Measurements from ENCODE around the gene NLGN4Y. TPM values are rescaled to one million over a fixed set of nuclear protein-coding genes. Genes with fewer than 3 reads are reported as not detected.

Gene NLGN4Y
- total RNA-seq, 4 donors from 2014 or later = not detected

GRCh38 chrY:14778208-14778607, 253.9 kb downstream of the NLGN4Y start:
- no peaks in the 10 kb centered on the region for H3K27me3 ChIP-seq

GRCh38 chrY:14793104-14793503, 268.8 kb downstream of the NLGN4Y start:
- intact Hi-C loops (cut with DNase I; ENCODE audit: low total_unique reads) = no loop called here
- Histone ChIP-seq H3K36me3 (no peaks in the 10 kb centered on the region), H3K4me1 (no peaks in the 10 kb centered on the region), H3K27me3 (no peaks in the 10 kb centered on the region), H3K4me3 (no peak overlapping the region), H3K27ac (no peak overlapping the region), H3K9me3 (no peaks in the 10 kb centered on the region)
- TF ChIP-seq CTCF (IDR thresholded peaks at IDR 0.05) (no peak), POLR2A (IDR thresholded peaks at IDR 0.05) (no peak)
- DNase-seq = no peak

More at GRCh38 chrY:14778208-14778607, 253.9 kb downstream of the NLGN4Y start:
- H3K4me3 ChIP-seq = no peak overlapping the region
- intact Hi-C loops (cut with DNase I; ENCODE audit: low total_unique reads) = no loop called here
- H3K36me3 ChIP-seq = no peaks in the 10 kb centered on the region
- no peaks in the 10 kb centered on the region for H3K9me3 ChIP-seq
- H3K4me1 ChIP-seq = no peaks in the 10 kb centered on the region
- no peak for TF ChIP-seq POLR2A (IDR thresholded peaks at IDR 0.05)
- no peak for TF ChIP-seq CTCF (IDR thresholded peaks at IDR 0.05)
- no peak for DNase-seq
- no peak overlapping the region for H3K27ac ChIP-seq

GRCh38 chrY:14793674-14794073, 269.3 kb downstream of the NLGN4Y start:
- no peak for DNase-seq
- Histone ChIP-seq H3K27me3 (no peaks in the 10 kb centered on the region), H3K4me3 (no peak overlapping the region), H3K27ac (no peak overlapping the region), H3K36me3 (no peaks in the 10 kb centered on the region), H3K9me3 (no peaks in the 10 kb centered on the region), H3K4me1 (no peaks in the 10 kb centered on the region)
- intact Hi-C loops (cut with DNase I; ENCODE audit: low total_unique reads) = no loop called here
- no peak for TF ChIP-seq POLR2A (IDR thresholded peaks at IDR 0.05)
- TF ChIP-seq CTCF (IDR thresholded peaks at IDR 0.05) = no peak

GRCh38 chrY:14798010-14798409, 273.7 kb downstream of the NLGN4Y start:
- TF ChIP-seq POLR2A (IDR thresholded peaks at IDR 0.05) = no peak
- TF ChIP-seq CTCF (IDR thresholded peaks at IDR 0.05) = no peak
- no peak for DNase-seq
- no peak overlapping the region for H3K4me3 ChIP-seq
- no peaks in the 10 kb centered on the region for H3K9me3 ChIP-seq
- H3K4me1 ChIP-seq = no peaks in the 10 kb centered on the region
- no peaks in the 10 kb centered on the region for H3K36me3 ChIP-seq
- intact Hi-C loops (cut with DNase I; ENCODE audit: low total_unique reads) = no loop called here
- H3K27me3 ChIP-seq = no peaks in the 10 kb centered on the region
- H3K27ac ChIP-seq = no peak overlapping the region

- DNase-seq = no peak
- Histone ChIP-seq H3K9me3 (no peaks in the 10 kb centered on the region), H3K4me1 (no peaks in the 10 kb centered on the region), H3K36me3 (no peaks in the 10 kb centered on the region), H3K4me3 (no peak overlapping the region), H3K27me3 (no peaks in the 10 kb centered on the region), H3K27ac (no peak overlapping the region)
- intact Hi-C loops (cut with DNase I; ENCODE audit: low total_unique reads) = no loop called here
- TF ChIP-seq POLR2A (IDR thresholded peaks at IDR 0.05) (no peak), CTCF (IDR thresholded peaks at IDR 0.05) (no peak)
Observed at GRCh38 chrY:14801096-14801495, 276.8 kb downstream of the NLGN4Y start.
